Peyer's patch (tissue), 4 donors: ENCODE results near the gene BCL7A.

ENCODE experiments used
- CTCF ChIP-seq, 6 experiments: fragments of 450-650 bp in 4 of 6; fragments of 200-600 bp in 2 of 6; sonication (generic) in 1 of 6; IDR thresholded peaks; one replicate each; pipeline ENCODE4 v1.5.1; 2017 to 2019; ENCODE audit warnings: antibody characterized with exemption in 6 of 6, mild to moderate bottlenecking in 3 of 6, moderate library complexity in 1 of 6
- POLR2A ChIP-seq, 2 donors: fragments of 450-650 bp; IDR thresholded peaks; one replicate each; pipeline ENCODE4 v1.5.1; 2017; ENCODE audit warnings: antibody characterized with exemption in 2 of 2, mild to moderate bottlenecking in 2 of 2, moderate library complexity in 2 of 2

- no peak for TF ChIP-seq CTCF (IDR thresholded peaks at IDR 0.05)
- TF ChIP-seq POLR2A (IDR thresholded peaks at IDR 0.05), result no peak
These were observed 43.3 kb downstream of the BCL7A start for GRCh38 chr12:122064780-122065588.
